ENCODE results near the gene SBF2.

GRCh38 chr11:9955391-9955790, 338.6 kb downstream of the SBF2 start:
- no peak for TF ChIP-seq CTCF (IDR thresholded peaks at IDR 0.05)
- TF ChIP-seq POLR2A (IDR thresholded peaks at IDR 0.05): no peak
